HL-60 (cell line): ENCODE measurements around the gene GAB2.

Experiments
- DNase-seq, 2 experiments: peaks; one replicate each; pipeline ENCODE4 v3.0.0-alpha.2; 2010 to 2020; ENCODE audit warnings: low read depth in 1 of 2, low spot score in 1 of 2
- H3K27ac ChIP-seq: fragments of 250-450 bp; sonication (Bioruptor Pico); replicated peaks from 2 replicates; pipeline ENCODE4 v1.5.1; 2020; ENCODE audit warnings: mild to moderate bottlenecking, moderate library complexity
- H3K27me3 ChIP-seq: fragments of 250-450 bp; sonication (Bioruptor Pico); 2 replicates; pipeline ENCODE4 v1.5.1; 2021; ENCODE audit warnings: mild to moderate bottlenecking, moderate library complexity; ENCODE audit not compliant: insufficient read depth, poor library complexity, severe bottlenecking
- H3K4me3 ChIP-seq: replicated peaks from 2 replicates; pipeline ENCODE4 v1.5.1; 2011; ENCODE audit warnings: mild to moderate bottlenecking, control low read depth, low read length; ENCODE audit not compliant: insufficient read depth
- CTCF ChIP-seq: IDR thresholded peaks from one replicate; pipeline ENCODE4 v1.5.1; 2011; ENCODE audit warnings: low read length, control low read depth, inconsistent platforms; ENCODE audit not compliant: insufficient read depth
- GABPA ChIP-seq: IDR thresholded peaks from 2 replicates; pipeline ENCODE4 v1.6.1; 2012; ENCODE audit warnings: low read depth
- POLR2AphosphoS5 ChIP-seq: IDR thresholded peaks from 2 replicates; pipeline ENCODE4 v1.6.1; 2012; ENCODE audit warnings: low read depth
- REST ChIP-seq: IDR thresholded peaks from 2 replicates; pipeline ENCODE4 v1.6.1; 2012; ENCODE audit warnings: low read depth; ENCODE audit not compliant: insufficient replicate concordance
- SPI1 ChIP-seq: IDR thresholded peaks from 2 replicates; pipeline ENCODE4 v1.6.1; 2012; ENCODE audit warnings: low read depth, mild to moderate bottlenecking, borderline replicate concordance

Gene GAB2

GRCh38 chr11:78350646-78351165 lies 66.9 kb downstream of the GAB2 start:
- peak overlapping the region; percentile 29 for H3K4me3 ChIP-seq

GRCh38 chr11:78350091-78350645 lies 67.5 kb downstream of the GAB2 start:
- Histone ChIP-seq H3K4me3 (peak overlapping the region; percentile 29; the same call in 1 of the 2 replicates), H3K27ac (peak overlapping the region; percentile 89), H3K27me3 (no peaks in the 10 kb centered on the region)
- no peak for TF ChIP-seq REST
- peak; percentile 97 for TF ChIP-seq SPI1
- peak; percentile 21 to 53 for DNase-seq

More at GRCh38 chr11:78350646-78351165, 66.9 kb downstream of the GAB2 start:
- H3K27me3 ChIP-seq, result no peaks in the 10 kb centered on the region
- DNase-seq, result peak; percentile 40 to 73
- peak overlapping the region; percentile 89 for H3K27ac ChIP-seq
- TF ChIP-seq REST (peak; percentile 58), GABPA (no peak; the same call in 1 of the 2 replicates), CTCF (no peak), POLR2AphosphoS5 (peak; percentile 38; the same call in 1 of the 2 replicates), SPI1 (no peak)

- Histone ChIP-seq H3K4me3 (no peak overlapping the region), H3K27me3 (no peaks in the 10 kb centered on the region), H3K27ac (peak overlapping the region; percentile 89)
- no peak for DNase-seq
- no peak for TF ChIP-seq POLR2AphosphoS5
- TF ChIP-seq SPI1, result no peak
- TF ChIP-seq REST, result no peak
- TF ChIP-seq GABPA, result no peak
- TF ChIP-seq CTCF, result no peak
Measured at GRCh38 chr11:78349624-78350023, 68.0 kb downstream of the GAB2 start.
